Activated T-cell treated with anti-CD3 and anti-CD28 coated beads for 4 hours (primary cell): Measurements from ENCODE around the gene PTH.

Experiments
- DNase-seq: peaks from one replicate; pipeline ENCODE4 v3.0.0-alpha.2; 2020

The PTH gene

GRCh38 chr11:13495929-13496328 is at the start of gene PTH:
Gene PTH (minus strand): TSS chr11:13495997. CDS start chr11:13492855, 3,142 bp downstream.
- DNase-seq: no peak

DNA sequence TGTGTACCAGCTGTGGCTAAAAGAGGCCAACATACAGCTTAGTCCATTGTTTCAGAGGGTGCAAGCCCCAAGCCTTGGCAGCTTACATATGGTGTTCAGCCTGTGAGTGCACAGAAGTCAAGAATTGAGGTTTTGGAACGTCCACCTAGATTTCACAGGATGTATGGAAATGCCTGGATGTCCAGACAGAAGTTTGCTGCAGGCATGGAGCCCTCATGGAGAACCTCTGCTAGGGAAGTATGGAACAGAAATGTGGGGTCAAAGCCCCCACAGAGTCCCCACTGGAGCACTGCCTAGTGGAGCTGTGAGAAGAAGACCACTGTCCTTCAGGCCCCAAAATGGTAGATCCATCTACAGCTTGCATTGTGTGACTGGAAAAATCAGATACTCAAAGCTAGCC is 42.2 kb upstream of the PTH start:
- no peak for DNase-seq

DNA sequence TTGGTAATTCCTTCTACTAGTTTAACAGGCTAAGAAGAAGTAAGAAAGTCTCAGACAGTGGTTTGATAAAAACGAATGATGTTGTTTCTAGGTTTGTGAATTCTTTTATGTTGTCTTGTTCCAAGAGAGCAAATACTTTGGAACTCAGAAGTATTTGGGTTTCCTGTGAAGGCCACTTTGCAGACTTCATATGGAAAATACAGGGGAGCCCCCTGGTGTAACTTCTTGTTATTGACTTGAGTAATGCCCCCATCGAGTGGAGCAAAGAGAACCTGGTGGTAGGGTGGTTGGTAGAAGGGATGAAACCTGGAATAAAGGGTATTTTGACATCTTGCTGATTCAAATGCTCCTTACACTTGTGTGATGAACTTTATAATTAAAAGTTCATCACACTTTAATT is 40.0 kb upstream of the PTH start:
- DNase-seq: no peak

DNA sequence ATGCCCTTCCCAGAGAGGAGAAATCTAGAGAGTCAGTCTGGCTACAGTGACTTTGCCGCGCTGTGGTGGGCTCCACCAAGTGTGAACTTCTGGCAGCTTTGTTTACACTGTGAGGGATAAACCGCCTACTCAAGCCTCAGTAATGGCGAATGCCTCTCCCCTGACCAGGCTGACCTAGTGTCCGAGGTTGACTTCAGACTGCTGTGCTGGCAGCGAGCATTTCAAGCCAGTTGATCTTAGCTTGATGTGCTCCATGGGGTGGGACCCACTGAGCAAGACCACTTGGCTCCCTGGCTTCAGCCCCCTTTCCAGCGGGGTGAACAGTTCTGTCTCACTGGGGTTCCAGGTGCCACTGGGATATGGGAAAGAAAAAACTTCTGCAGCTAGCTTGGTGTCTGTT is 38.6 kb upstream of the PTH start:
- DNase-seq: no peak

DNA sequence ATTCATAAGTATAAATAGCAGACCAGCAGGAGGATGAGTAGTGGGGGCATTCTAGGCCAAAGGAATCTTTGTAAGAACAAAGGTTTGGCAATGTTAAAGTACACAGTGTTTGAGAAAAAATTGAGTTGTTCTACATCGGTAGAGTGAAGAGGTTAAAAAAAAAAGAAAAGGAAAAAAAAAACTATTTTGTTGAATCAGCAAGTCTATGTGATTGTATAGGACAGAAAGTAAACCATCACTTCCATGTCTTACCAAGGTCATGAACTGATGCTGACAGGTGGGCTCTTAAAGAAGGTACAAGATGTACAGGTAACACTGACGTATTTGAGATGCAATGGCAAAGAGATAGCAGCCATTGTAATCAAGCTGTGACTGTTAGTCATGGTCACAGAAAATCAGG is 29.5 kb upstream of the PTH start:
- no peak for DNase-seq

DNA sequence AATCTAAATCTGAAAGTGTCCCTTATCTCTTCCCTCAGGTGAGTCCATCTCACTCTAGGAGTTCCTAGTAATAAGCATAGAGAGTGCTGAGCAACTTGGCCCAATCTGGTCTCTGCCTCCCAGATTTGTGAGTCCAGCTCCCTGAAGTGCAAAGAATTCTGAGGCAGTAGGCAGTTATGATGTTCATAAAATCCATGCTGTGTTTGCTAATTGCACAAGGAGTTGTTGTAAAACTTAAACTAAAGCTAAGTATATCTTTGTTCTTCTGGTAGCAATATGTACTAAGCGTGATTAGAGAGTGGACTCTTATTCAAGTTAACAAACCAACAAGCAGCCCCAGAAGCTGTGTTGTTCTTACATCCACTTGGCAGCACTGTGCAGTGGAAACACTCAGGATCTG is 7.6 kb upstream of the PTH start:
- DNase-seq: no peak

DNA sequence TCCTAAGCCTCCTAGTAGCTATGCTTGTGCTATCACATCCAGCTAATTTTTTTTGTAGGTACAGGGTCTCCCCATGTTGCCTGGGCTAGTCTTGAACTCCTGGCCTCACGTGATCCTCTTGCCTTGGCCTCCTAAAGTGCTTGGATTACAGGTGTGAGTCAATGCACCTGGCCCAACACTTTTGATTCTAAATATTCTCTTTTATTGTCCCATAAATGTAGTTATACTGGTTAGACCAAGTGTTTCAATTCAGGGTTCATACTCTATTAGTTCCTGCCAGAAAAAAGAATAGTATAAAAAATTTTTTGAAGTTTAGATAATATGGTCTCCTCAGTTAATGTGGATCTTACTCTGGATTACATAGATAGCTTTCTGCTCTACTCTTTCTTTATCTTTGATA is 6.7 kb upstream of the PTH start:
- DNase-seq: no peak

DNA sequence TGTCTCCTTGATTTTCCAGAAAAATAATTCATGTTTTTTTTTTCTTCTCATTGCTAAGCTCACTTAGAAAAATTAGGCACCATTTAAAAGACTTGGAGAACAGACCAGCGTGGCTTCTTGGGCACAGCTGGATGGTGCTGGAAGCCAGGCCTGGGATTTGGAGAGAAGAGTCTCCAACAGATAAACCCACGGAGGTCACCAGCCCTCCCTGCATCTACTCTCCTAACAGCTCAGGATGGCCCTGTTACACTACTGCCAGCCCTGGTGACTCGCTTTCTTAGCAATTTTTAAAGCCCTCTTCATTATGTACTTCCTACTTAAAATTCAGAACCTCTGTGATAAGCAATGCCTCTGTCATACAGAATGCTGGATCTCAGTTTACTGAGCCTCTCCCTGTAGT is 1.7 kb downstream of the PTH start:
- DNase-seq: no peak

GRCh38 chr11:13487661-13488030 is 8.2 kb downstream of the PTH start:
- no peak for DNase-seq

DNA sequence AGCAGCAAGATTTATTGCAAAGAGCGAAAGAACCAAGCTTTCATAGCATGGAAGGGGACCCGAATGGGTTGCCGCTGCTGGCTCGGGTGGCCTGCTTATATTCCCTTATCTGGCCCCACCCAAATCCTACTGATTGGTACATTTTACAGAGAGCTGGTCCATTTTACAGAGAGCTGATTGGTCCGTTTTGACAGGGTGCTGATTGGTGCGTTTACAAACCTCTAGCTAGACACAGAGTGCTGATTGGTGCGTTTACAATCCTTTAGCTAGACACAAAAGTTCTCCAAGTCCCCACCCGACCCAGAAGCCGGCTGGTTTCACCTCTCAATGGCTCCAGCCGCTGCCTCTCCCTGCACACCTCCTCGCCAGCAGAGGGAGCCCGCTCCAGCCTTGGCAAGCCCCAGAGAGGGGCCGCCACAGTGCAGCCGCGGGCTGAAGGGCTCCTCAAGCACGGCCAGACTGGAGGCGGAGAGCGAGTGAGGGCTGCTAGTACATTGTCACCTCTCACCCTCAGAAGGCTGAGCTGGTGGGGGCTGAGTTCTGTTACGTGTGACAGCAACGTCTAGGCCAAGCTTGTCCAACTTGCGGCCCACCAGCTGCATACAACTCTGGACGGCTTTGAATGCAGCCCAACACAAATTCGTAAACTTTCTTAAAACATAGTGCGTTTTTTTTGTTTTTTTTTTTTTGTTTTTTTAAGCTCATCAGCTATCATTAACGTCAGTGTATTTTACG is 8.7 kb downstream of the PTH start:
- DNase-seq: peak; percentile 53

GRCh38 chr11:13480198-13480597 is 15.6 kb downstream of the PTH start:
- no peak for DNase-seq

DNA sequence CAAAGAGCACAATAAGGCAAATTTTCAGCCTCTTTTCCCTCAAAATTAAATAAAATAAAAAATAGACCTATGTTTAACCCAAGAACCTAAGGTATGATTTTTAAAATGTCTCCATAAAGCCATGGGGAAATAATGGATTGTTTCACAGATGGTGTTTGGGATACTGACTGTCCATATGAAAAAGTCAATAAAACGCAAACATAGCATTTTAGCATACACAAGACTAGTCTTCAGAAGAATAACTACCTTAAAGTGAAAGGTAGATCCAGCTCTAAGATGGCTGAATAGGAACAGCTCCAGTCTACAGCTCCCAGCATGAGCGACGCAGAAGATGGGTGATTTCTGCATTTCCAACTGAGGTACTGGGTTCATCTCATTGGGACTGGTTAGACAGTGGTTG is 16.1 kb downstream of the PTH start:
- DNase-seq: no peak

DNA sequence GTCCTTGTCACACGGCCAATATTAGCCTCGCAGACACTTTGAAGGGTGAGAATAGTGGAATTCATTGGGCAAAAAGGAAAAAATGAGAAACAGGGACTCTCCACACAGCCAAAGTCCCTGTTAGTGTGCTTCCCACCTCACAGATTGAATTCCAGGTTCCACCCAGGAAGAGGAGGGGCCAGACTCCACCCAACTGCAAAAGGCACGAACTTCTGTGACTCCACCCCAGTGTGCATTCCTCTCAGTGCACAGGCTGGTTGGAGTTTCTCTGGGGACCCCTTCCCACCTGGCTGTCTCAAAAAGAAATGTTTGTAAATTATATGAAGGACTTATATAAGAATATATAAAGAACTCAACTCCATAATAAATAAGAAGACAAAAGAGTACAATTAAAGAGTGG is 20.7 kb downstream of the PTH start:
- no peak for DNase-seq

GRCh38 chr11:13473013-13473722 is 22.6 kb downstream of the PTH start:
- DNase-seq: no peak

GRCh38 chr11:13468750-13469149 is 27.0 kb downstream of the PTH start:
- no peak for DNase-seq

- no peak for DNase-seq
Observed at GRCh38 chr11:13465909-13466371, 29.9 kb downstream of the PTH start.

GRCh38 chr11:13463779-13464290 is 32.0 kb downstream of the PTH start:
- DNase-seq: no peak

GRCh38 chr11:13462901-13463778 is 32.7 kb downstream of the PTH start, which contains the start of gene BTBD10:
Gene BTBD10 (minus strand): TSS chr11:13463222. CDS start chr11:13445124, 18,098 bp downstream.
- peak; percentile 85 for DNase-seq

DNA sequence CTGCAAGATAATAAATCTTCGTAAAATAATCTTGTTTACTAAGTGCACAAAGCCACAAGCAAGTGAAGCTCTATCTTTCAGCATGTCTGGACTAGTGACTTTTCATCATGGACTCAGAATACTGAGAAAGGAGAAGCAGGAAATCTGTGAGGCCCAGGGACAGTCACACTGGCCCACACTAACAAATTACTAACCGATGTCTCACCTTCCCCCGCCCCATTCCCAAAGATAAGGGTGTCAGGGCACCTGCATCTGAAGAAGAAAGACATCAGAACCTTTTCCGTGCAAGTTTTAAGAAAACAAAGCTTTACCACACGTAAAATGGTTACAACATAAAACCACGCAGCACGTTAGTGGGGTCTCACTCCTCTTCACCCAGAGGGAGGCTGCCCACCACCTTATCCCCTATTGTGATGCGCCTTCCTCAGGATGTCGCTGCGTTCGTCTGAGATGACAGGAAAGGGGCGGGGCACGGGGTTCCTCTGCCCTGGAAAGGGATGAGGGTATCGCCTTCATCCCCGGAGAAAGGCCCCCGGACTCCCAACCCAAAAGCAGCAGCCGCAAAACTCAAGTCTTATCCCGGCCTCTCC is 33.4 kb downstream of the PTH start:
- peak; percentile 21 for DNase-seq

DNA sequence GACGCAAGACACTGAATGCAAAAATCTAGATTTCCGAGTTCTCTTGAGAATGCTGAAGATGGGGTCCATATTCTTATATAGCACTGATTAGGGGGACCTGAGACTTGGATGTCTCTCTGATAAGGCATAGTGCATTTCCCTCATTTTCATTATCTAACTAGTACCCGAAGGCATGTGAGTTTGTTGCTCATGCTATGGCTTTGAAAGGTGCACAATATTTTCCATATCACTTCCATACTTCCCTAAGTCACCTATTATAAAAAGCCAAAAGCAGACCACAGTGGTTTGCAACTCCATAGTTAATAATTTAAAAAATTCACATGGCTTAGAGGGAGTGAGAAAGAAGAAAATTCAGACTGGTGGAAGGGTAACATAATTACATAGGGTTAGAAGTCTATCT is 34.5 kb downstream of the PTH start:
- DNase-seq: no peak

- no peak for DNase-seq
Observed at GRCh38 chr11:13450832-13451397, 44.9 kb downstream of the PTH start.

DNA sequence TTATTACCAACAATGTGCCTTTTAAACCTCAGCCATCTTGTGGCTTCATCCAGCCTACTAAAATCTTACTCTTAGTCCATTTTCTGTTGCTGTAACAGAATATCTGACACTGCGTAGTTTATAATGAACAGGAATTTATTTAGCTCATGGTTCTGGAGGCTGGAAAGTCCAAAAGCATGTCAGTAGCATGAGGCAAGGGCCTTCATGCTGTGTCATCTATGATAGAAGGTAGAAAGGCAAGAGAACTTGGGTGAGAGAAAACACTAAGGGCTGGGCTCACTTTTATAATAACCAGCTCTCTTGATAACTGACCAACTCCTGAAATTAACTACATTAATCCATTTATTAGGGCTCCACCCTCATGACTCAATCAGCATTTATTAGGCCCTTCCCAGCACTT is 46.3 kb downstream of the PTH start:
- DNase-seq: no peak

GRCh38 chr11:13448876-13449275 is 46.9 kb downstream of the PTH start:
- no peak for DNase-seq
